Liver (tissue), 3 donors: ENCODE results near the gene SAPCD2.
A peak's percentile ranks its signal among the peaks of the same experiment; 100 is the strongest.

ENCODE experiments used
- EGR1 ChIP-seq, 2 donors: IDR thresholded peaks; 2 replicates each; pipeline ENCODE4 v1.6.1; 2016 to 2018; ENCODE audit warnings: antibody characterized with exemption in 2 of 2, low read depth in 2 of 2
- GABPA ChIP-seq, 2 donors: IDR thresholded peaks in 1 of 2; conservative IDR thresholded peaks in 1 of 2; 2 replicates each; pipeline ENCODE4 v1.6.1; 2016; ENCODE audit warnings: antibody characterized with exemption in 2 of 2, mild to moderate bottlenecking in 1 of 2, moderate library complexity in 1 of 2
- HNF4G ChIP-seq: IDR thresholded peaks from 2 replicates; pipeline ENCODE4 v1.6.1; 2016; ENCODE audit warnings: antibody characterized with exemption
- JUND ChIP-seq, 2 donors: IDR thresholded peaks; 2 replicates each; pipeline ENCODE4 v1.6.1; 2016; ENCODE audit warnings: antibody characterized with exemption in 2 of 2
- NR2F2 ChIP-seq: IDR thresholded peaks from 2 replicates; pipeline ENCODE4 v1.6.1; 2016; ENCODE audit warnings: antibody characterized with exemption
- RAD21 ChIP-seq, 2 donors: IDR thresholded peaks; 2 replicates each; pipeline ENCODE4 v1.6.1; 2016; ENCODE audit warnings: antibody characterized with exemption in 2 of 2, mild to moderate bottlenecking in 2 of 2
- REST ChIP-seq: IDR thresholded peaks from 2 replicates; pipeline ENCODE4 v1.6.1; 2016; ENCODE audit warnings: antibody characterized with exemption, mild to moderate bottlenecking
- SP1 ChIP-seq: IDR thresholded peaks from 2 replicates; pipeline ENCODE4 v1.6.1; 2018; ENCODE audit warnings: antibody characterized with exemption, mild to moderate bottlenecking
- TAF1 ChIP-seq: conservative IDR thresholded peaks from 2 replicates; pipeline ENCODE4 v1.6.1; 2016; ENCODE audit warnings: antibody characterized with exemption, mild to moderate bottlenecking
- YY1 ChIP-seq: IDR thresholded peaks from 2 replicates; pipeline ENCODE4 v1.6.1; 2016; ENCODE audit warnings: antibody characterized with exemption, mild to moderate bottlenecking
- ZBTB33 ChIP-seq: IDR thresholded peaks from 2 replicates; pipeline ENCODE4 v1.6.1; 2016; ENCODE audit warnings: antibody characterized with exemption
- TF ChIP-seq, protein P1 (sequence below): fragments of 150-350 bp; IDR thresholded peaks from 2 replicates; pipeline ENCODE4 v1.5.1; 2017; ENCODE audit warnings: improper control_type of control experiment, low read depth, low read length; ENCODE audit not compliant: missing input control
- TF ChIP-seq, protein P2 (sequence below): IDR thresholded peaks from 2 replicates; pipeline ENCODE4 v1.6.1; 2016; ENCODE audit warnings: antibody characterized with exemption
- TF ChIP-seq, protein P3 (sequence below): IDR thresholded peaks from 2 replicates; pipeline ENCODE4 v1.6.1; 2016; ENCODE audit warnings: antibody characterized with exemption
- donor health status: healthy.
- donor health status: healthy.

- TF ChIP-seq, protein P1, sequence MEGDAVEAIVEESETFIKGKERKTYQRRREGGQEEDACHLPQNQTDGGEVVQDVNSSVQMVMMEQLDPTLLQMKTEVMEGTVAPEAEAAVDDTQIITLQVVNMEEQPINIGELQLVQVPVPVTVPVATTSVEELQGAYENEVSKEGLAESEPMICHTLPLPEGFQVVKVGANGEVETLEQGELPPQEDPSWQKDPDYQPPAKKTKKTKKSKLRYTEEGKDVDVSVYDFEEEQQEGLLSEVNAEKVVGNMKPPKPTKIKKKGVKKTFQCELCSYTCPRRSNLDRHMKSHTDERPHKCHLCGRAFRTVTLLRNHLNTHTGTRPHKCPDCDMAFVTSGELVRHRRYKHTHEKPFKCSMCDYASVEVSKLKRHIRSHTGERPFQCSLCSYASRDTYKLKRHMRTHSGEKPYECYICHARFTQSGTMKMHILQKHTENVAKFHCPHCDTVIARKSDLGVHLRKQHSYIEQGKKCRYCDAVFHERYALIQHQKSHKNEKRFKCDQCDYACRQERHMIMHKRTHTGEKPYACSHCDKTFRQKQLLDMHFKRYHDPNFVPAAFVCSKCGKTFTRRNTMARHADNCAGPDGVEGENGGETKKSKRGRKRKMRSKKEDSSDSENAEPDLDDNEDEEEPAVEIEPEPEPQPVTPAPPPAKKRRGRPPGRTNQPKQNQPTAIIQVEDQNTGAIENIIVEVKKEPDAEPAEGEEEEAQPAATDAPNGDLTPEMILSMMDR = peak; percentile 9
- peak; percentile 36 for TF ChIP-seq SP1
- no peak for TF ChIP-seq RAD21 (IDR thresholded peaks at IDR 0.05)
- no peak for TF ChIP-seq EGR1 (IDR thresholded peaks at IDR 0.05; ENCODE audit: low read depth in 2 of 2)
- no peak for TF ChIP-seq TAF1
- TF ChIP-seq HNF4G = no peak
- TF ChIP-seq, protein P2, sequence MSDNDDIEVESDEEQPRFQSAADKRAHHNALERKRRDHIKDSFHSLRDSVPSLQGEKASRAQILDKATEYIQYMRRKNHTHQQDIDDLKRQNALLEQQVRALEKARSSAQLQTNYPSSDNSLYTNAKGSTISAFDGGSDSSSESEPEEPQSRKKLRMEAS = no peak
- no peak for TF ChIP-seq GABPA (IDR thresholded peaks at IDR 0.05 in 1 of 2, conservative IDR thresholded peaks at IDR 0.05 in 1 of 2)
- no peak for TF ChIP-seq REST
- TF ChIP-seq ZBTB33 = no peak
- no peak for TF ChIP-seq YY1
- no peak for TF ChIP-seq JUND (IDR thresholded peaks at IDR 0.05)
- TF ChIP-seq NR2F2 = no peak
- TF ChIP-seq, protein P3, sequence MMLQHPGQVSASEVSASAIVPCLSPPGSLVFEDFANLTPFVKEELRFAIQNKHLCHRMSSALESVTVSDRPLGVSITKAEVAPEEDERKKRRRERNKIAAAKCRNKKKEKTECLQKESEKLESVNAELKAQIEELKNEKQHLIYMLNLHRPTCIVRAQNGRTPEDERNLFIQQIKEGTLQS = no peak
Measured at GRCh38 chr9:137025517-137025966, 44.8 kb downstream of the SAPCD2 start.
